Hepatocyte (in vitro differentiated cells): ENCODE data around the gene UGGT1. TPM values are rescaled to one million over a fixed set of nuclear protein-coding genes. Genes with fewer than 3 reads are reported as not detected.

Source experiments
- DNase-seq: peaks from one replicate; pipeline ENCODE4 v3.0.0-alpha.2; 2016; ENCODE audit warnings: low spot score
- H2AFZ ChIP-seq: fragments of 200-600 bp; sonication (generic); 2 replicates; pipeline ENCODE4 v1.6.0; 2016; ENCODE audit warnings: antibody characterized with exemption, mild to moderate bottlenecking
- H3K27ac ChIP-seq: fragments of 200-600 bp; sonication (generic); 2 replicates; pipeline ENCODE4 v1.5.1; 2016; ENCODE audit warnings: mild to moderate bottlenecking
- H3K27me3 ChIP-seq: fragments of 200-600 bp; sonication (generic); 2 replicates; pipeline ENCODE4 v1.6.1; 2016
- H3K36me3 ChIP-seq: fragments of 200-600 bp; sonication (generic); replicated peaks from 2 replicates; pipeline ENCODE4 v1.5.1; 2016; ENCODE audit warnings: low read depth; ENCODE audit not compliant: insufficient read depth
- H3K4me1 ChIP-seq: fragments of 200-600 bp; sonication (generic); 2 replicates; pipeline ENCODE4 v1.5.1; 2016; ENCODE audit warnings: mild to moderate bottlenecking, moderate library complexity; ENCODE audit not compliant: insufficient read depth
- H3K4me2 ChIP-seq: fragments of 200-600 bp; sonication (generic); 2 replicates; pipeline ENCODE4 v1.6.0; 2016
- H3K4me3 ChIP-seq: fragments of 200-600 bp; sonication (generic); 2 replicates; pipeline ENCODE4 v1.5.1; 2016; ENCODE audit warnings: mild to moderate bottlenecking
- H3K79me2 ChIP-seq: fragments of 200-600 bp; sonication (generic); 2 replicates; pipeline ENCODE4 v1.6.0; 2017; ENCODE audit warnings: mild to moderate bottlenecking
- H3K9me2 ChIP-seq: fragments of 200-600 bp; sonication (generic); replicated peaks from 2 replicates; pipeline ENCODE4 v1.6.0; 2017; ENCODE audit warnings: mild to moderate bottlenecking; ENCODE audit not compliant: insufficient read depth
- H3K9me3 ChIP-seq: fragments of 200-600 bp; sonication (generic); 2 replicates; pipeline ENCODE4 v1.5.1; 2016; ENCODE audit warnings: low read depth, mild to moderate bottlenecking
- H4K20me1 ChIP-seq: fragments of 200-600 bp; sonication (generic); 2 replicates; pipeline ENCODE4 v1.6.0; 2016; ENCODE audit warnings: mild to moderate bottlenecking; ENCODE audit not compliant: insufficient read depth, poor library complexity, severe bottlenecking
- CTCF ChIP-seq: fragments of 200-600 bp; sonication (generic); IDR thresholded peaks from 2 replicates; pipeline ENCODE4 v1.5.1; 2016; ENCODE audit warnings: antibody characterized with exemption, mild to moderate bottlenecking; ENCODE audit not compliant: poor library complexity
- EZH2 ChIP-seq: fragments of 200-600 bp; sonication (generic); IDR thresholded peaks from 2 replicates; pipeline ENCODE4 v1.6.1; 2016; ENCODE audit warnings: antibody characterized with exemption, mild to moderate bottlenecking, borderline replicate concordance
- EZH2phosphoT487 ChIP-seq: fragments of 200-600 bp; sonication (generic); IDR thresholded peaks from one replicate; pipeline ENCODE4 v1.6.1; 2018; ENCODE audit warnings: antibody characterized with exemption, mild to moderate bottlenecking, low read depth, moderate library complexity; ENCODE audit not compliant: unreplicated experiment, severe bottlenecking
- WGBS: methylation state at CpG from one replicate; pipeline ENCODE4 v1.1.6; 2016; ENCODE audit warnings: low lambda C conversion rate; ENCODE audit errors: missing lambda C conversion rate; 5-methylcytosine and 5-hydroxymethylcytosine counted together
- polyA plus RNA-seq: library from polyadenylated mRNA; unstranded; fragments of >200 nt; fragmentation: Nextera tagmentation; extraction: Ambion mirVana; gene quantifications from 2 replicates; pipeline ENCODE4 v1.2.1, GENCODE V29; 2016
- total RNA-seq: library from RNA; depleted of rRNA; stranded (reverse); fragments of >200 nt; gene quantifications from 2 replicates; pipeline ENCODE4 v1.2.3, GENCODE V29; 2014

Gene UGGT1
- total and polyA plus RNA-seq, 2 experiments from 2014 or later, result 6.8 to 49.7 TPM

GRCh38 chr2:128214251-128214650 lies 123.3 kb downstream of the UGGT1 start:
- Histone ChIP-seq H3K9me3 (no peaks in the 10 kb centered on the region), H3K27ac (no peak overlapping the region), H3K4me2 (no peak overlapping the region), H2AFZ (no peak overlapping the region), H3K27me3 (no peaks in the 10 kb centered on the region), H3K4me3 (no peak overlapping the region), H3K4me1 (no peaks in the 10 kb centered on the region), H3K9me2 (no peaks in the 10 kb centered on the region), H3K79me2 (no peaks in the 10 kb centered on the region), H3K36me3 (no peaks in the 10 kb centered on the region), H4K20me1 (no peaks in the 10 kb centered on the region)
- DNase-seq, result no peak
- 91% methylated on average over 14 of the region's 14 CpGs for WGBS
- no peak for TF ChIP-seq CTCF
- TF ChIP-seq EZH2phosphoT487, result no peak
- no peak for TF ChIP-seq EZH2

- no peaks in the 10 kb centered on the region for H3K27me3 ChIP-seq
- H3K79me2 ChIP-seq, result no peaks in the 10 kb centered on the region
- H2AFZ ChIP-seq, result no peak overlapping the region
- no peak overlapping the region for H3K4me2 ChIP-seq
- WGBS, result 93% methylated on average over 14 of the region's 14 CpGs
- no peaks in the 10 kb centered on the region for H3K36me3 ChIP-seq
- no peak overlapping the region for H3K27ac ChIP-seq
- H3K9me2 ChIP-seq, result no peaks in the 10 kb centered on the region
- no peak overlapping the region for H3K4me3 ChIP-seq
- TF ChIP-seq EZH2, result no peak
- TF ChIP-seq EZH2phosphoT487, result no peak
- no peak for TF ChIP-seq CTCF
- no peaks in the 10 kb centered on the region for H4K20me1 ChIP-seq
- no peaks in the 10 kb centered on the region for H3K9me3 ChIP-seq
- DNase-seq, result no peak
- H3K4me1 ChIP-seq, result no peaks in the 10 kb centered on the region
Measured at GRCh38 chr2:128214866-128215460, 124.0 kb downstream of the UGGT1 start.

GRCh38 chr2:128215897-128216642 lies 125.1 kb downstream of the UGGT1 start:
- Histone ChIP-seq H3K9me2 (no peaks in the 10 kb centered on the region), H3K4me1 (no peaks in the 10 kb centered on the region), H3K27me3 (no peaks in the 10 kb centered on the region), H3K79me2 (no peaks in the 10 kb centered on the region), H2AFZ (no peak overlapping the region), H3K27ac (no peak overlapping the region), H3K4me2 (no peak overlapping the region), H3K4me3 (no peak overlapping the region), H3K9me3 (no peaks in the 10 kb centered on the region), H4K20me1 (no peaks in the 10 kb centered on the region), H3K36me3 (no peaks in the 10 kb centered on the region)
- TF ChIP-seq EZH2phosphoT487, result no peak
- no peak for TF ChIP-seq CTCF
- TF ChIP-seq EZH2, result no peak
- WGBS, result 97% methylated on average over 10 of the region's 10 CpGs
- DNase-seq, result no peak
